HFF-Myc (cell line): ENCODE data around the gene ARPC5L.

Experiments used
- DNase-seq: peaks from one replicate; pipeline ENCODE4 v3.0.0-alpha.2; 2011; ENCODE audit warnings: low read depth; ENCODE audit errors: extremely low read depth
- H3K4me3 ChIP-seq: replicated peaks from 2 replicates; pipeline ENCODE4 v1.5.1; 2011; ENCODE audit warnings: low read depth, mild to moderate bottlenecking, control low read depth, low read length
- CTCF ChIP-seq: IDR thresholded peaks from 2 replicates; pipeline ENCODE4 v1.5.1; 2012; ENCODE audit warnings: mild to moderate bottlenecking, low read depth, low read length, control low read depth; ENCODE audit errors: missing control alignments

ARPC5L gene

GRCh38 chr9:124818431-124819281 lies 43.3 kb upstream of the ARPC5L start:
- H3K4me3 ChIP-seq: no peak overlapping the region
- no peak for DNase-seq
- no peak for TF ChIP-seq CTCF

GRCh38 chr9:124820698-124821623 lies 41.0 kb upstream of the ARPC5L start:
- no peak overlapping the region for H3K4me3 ChIP-seq
- no peak for TF ChIP-seq CTCF
- DNase-seq: no peak

GRCh38 chr9:124828489-124829333 lies 33.2 kb upstream of the ARPC5L start:
- DNase-seq: no peak
- TF ChIP-seq CTCF: no peak

GRCh38 chr9:124829334-124829669 lies 32.6 kb upstream of the ARPC5L start:
- H3K4me3 ChIP-seq: no peak overlapping the region
- DNase-seq: no peak
- TF ChIP-seq CTCF: no peak

More at GRCh38 chr9:124828489-124829333, 33.2 kb upstream of the ARPC5L start:
- no peak overlapping the region for H3K4me3 ChIP-seq

- DNase-seq: no peak
- no peak for TF ChIP-seq CTCF
- H3K4me3 ChIP-seq: no peak overlapping the region
These were observed 31.3 kb upstream of the ARPC5L start for GRCh38 chr9:124830593-124830992.

GRCh38 chr9:124831642-124832364 lies 30.1 kb upstream of the ARPC5L start:
- no peak for DNase-seq
- TF ChIP-seq CTCF: no peak
- H3K4me3 ChIP-seq: no peak overlapping the region
